ENCODE data around the gene NME2.

DNA sequence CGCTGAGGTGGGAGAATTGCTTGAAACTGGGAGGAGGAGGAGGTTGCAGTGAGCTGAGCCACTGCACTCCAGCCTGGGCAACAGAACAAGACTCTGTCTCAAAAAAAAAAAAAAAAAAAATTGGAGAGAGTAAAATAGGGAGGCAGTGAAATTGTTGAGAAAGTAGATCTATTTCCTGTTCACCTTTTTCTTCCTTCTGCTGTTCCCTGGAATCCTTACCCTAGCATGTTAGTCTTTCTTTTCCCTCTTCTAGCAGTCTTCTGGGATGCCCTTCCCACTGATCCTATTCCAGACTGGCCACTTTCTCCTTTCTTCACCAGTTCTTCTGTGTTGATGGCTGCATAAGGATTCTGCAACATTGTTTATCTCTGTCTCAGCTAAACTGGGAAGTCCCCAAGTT, 3.1 kb downstream of the NME2 start:
- TF ChIP-seq POLR2A (IDR thresholded peaks at IDR 0.05): no peak
- TF ChIP-seq, protein P1, sequence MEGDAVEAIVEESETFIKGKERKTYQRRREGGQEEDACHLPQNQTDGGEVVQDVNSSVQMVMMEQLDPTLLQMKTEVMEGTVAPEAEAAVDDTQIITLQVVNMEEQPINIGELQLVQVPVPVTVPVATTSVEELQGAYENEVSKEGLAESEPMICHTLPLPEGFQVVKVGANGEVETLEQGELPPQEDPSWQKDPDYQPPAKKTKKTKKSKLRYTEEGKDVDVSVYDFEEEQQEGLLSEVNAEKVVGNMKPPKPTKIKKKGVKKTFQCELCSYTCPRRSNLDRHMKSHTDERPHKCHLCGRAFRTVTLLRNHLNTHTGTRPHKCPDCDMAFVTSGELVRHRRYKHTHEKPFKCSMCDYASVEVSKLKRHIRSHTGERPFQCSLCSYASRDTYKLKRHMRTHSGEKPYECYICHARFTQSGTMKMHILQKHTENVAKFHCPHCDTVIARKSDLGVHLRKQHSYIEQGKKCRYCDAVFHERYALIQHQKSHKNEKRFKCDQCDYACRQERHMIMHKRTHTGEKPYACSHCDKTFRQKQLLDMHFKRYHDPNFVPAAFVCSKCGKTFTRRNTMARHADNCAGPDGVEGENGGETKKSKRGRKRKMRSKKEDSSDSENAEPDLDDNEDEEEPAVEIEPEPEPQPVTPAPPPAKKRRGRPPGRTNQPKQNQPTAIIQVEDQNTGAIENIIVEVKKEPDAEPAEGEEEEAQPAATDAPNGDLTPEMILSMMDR (IDR thresholded peaks at IDR 0.05): no peak
